Hematopoietic multipotent progenitor cell treated with erythropoietin and hydrocortisone succinate and interleukin-3 and kit ligand, for 4 days (in vitro differentiated cells): Measurements from ENCODE around the gene TBX10.
"Not testable (repeated sequence)": the region's sequence is repeated elsewhere in the genome, so short reads cannot be mapped to it uniquely, and the experiment has no call there.

Experiments used
- DNase-seq: peaks from one replicate; pipeline ENCODE4 v3.0.0-alpha.2; 2015

TBX10 gene

GRCh38 chr11:67614730-67615714 is 24.5 kb downstream of the TBX10 start:
- peak; percentile 75 for DNase-seq

DNA sequence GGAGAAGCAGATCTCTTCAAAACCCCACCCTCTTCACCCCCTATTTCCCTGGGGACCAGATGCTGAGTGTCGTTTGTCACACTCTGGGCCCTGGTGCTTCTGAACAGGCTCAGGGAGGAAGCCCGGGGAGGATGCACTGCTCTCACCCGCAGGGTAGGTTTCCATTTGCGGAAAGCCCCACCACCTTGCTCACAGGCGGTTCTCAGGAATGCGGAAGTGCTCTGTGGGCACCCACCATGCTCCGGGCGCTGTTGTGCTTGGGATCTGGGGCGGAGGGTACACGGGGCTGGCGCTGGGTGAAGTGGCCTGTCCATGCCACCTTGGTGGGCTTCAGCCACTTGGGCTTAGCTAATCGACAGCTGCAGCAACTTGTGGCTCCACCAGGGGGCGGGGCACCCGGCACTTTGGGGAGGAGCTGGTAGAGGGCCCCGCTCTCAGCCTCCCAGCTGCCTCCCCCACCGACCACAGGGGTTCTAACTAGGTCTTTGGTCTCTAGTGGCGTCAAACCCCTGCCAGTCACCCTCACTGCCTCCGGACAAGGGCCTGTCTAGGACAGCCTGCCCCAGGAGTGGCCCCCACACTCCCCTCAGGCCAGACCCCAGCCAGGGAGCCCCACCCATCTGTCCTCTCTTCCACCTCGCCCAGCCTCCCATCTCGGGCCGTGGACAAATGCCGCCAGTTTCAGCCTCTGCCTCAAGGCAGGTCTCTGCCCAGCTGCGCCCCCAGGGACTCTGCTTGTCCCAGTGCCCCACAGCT is 25.4 kb downstream of the TBX10 start:
- peak; percentile 83 for DNase-seq

GRCh38 chr11:67613313-67613959 is 26.1 kb downstream of the TBX10 start:
- no peak for DNase-seq

- no peak for DNase-seq
Measured at GRCh38 chr11:67612751-67613150, 26.8 kb downstream of the TBX10 start.

DNA sequence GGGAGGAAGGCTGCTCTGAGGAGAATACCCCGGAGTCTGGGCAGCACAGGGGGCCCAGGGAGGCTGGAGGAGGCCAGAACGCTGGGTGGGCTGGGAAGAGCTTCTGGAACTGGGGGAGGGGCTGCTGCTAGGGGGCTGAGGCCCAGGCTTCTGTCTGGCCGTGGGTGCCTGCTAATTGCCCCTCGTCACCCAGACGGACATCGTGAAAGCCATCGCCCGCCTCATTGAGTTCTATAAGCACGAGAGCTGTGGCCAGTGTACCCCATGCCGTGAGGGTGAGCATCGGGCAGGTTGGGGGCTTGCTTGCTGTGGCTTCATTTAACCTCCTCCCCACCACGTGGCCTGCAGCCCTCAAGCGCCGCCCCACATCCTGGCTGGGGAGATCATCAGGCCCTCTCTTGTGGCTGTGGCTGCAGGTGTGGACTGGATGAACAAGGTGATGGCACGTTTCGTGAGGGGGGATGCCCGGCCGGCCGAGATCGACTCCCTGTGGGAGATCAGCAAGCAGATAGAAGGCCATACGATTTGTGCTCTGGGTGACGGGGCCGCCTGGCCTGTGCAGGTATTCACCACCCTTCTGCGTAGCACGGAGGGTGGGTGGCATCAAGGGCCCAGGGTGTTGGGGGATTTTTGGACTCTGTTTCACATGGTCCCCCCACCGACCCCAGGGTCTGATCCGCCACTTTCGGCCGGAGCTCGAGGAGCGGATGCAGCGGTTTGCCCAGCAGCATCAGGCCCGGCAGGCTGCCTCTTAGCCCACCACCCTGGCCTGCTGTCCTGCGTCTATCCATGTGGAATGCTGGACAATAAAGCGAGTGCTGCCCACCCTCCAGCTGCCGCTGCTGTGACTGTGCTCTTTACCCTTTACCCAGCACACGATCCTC is 27.6 kb downstream of the TBX10 start:
- no peak for DNase-seq

GRCh38 chr11:67611165-67611564 is 28.4 kb downstream of the TBX10 start:
- DNase-seq, result no peak

GRCh38 chr11:67610302-67610868 is 29.2 kb downstream of the TBX10 start:
- DNase-seq, result no peak

- no peak for DNase-seq
Measured at GRCh38 chr11:67609316-67609715, 30.2 kb downstream of the TBX10 start.

GRCh38 chr11:67608486-67608885 is 31.1 kb downstream of the TBX10 start:
- no peak for DNase-seq

DNA sequence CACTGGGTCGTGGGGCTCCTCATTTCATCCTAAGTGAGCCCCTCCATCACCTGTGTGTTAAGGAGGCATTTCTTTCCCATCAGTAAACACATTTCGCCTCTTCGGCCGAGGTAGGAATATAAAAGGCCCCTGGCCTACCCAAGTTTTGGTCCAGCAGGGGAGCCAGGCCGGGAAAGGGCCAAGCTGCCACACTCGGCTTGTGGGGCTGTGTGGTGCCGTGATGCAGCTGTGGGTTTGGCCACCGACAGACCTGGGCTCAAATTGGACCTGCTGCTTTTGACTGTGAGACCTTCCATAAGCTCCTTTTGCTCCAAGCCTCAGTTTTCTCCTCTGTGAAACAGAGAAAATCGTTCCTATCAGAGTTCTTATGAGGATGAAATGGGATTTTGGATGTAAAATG is 32.1 kb downstream of the TBX10 start:
- no peak for DNase-seq

- DNase-seq, result peak; percentile 99
Measured at GRCh38 chr11:67606492-67607295, 32.9 kb downstream of the TBX10 start, which contains the start of gene NDUFV1. Gene NDUFV1 (plus strand): TSS chr11:67606936. CDS start chr11:67607005, 69 bp downstream.

GRCh38 chr11:67606093-67606491 is 33.5 kb downstream of the TBX10 start:
- DNase-seq, result no peak

- DNase-seq, result no peak
Measured at GRCh38 chr11:67605231-67606011, 34.1 kb downstream of the TBX10 start.

DNA sequence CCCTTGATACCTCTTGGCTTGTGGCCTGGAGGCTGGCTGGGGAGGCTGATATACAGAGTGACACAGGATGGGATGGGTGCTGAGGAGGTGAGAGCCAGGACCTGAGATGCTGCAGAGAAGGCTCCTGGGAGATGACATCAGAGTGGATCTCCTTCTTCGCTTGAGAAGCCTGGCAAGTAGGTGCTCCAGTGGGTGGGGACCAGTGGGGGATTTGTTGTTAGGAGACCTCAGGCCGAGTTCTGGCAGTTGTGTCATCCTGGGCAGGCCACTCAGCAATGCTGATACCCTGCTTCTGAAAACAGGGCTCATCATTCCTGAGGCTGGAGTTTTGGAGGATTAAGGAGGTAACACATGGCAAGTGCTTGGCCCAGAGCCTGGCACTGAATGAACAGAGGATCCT is 34.7 kb downstream of the TBX10 start:
- DNase-seq, result no peak

- not testable (repeated sequence) for DNase-seq
Measured at GRCh38 chr11:67604119-67604518, 35.4 kb downstream of the TBX10 start.

GRCh38 chr11:67601098-67601497 is 38.5 kb downstream of the TBX10 start:
- no peak for DNase-seq

GRCh38 chr11:67600324-67601029 is 39.1 kb downstream of the TBX10 start:
- DNase-seq, result peak; percentile 75

DNA sequence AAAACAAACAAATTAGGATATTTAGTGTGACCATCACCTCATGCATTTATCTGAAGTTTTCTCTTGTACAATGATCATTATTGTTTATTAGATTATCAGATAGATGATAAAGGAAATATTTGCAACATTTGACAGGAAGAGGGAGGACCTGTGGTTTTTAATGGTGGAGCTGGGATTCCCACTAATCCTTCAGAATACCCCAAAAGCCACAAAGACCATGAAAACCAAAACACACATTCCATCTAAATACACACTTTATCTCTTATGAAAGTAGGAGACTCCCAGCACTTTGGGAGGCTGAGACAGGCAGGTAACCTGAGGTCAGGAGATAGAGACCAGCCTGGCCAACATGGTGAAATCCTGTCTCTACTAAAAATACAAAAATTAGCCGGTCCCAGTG is 40.4 kb downstream of the TBX10 start:
- DNase-seq, result no peak

DNA sequence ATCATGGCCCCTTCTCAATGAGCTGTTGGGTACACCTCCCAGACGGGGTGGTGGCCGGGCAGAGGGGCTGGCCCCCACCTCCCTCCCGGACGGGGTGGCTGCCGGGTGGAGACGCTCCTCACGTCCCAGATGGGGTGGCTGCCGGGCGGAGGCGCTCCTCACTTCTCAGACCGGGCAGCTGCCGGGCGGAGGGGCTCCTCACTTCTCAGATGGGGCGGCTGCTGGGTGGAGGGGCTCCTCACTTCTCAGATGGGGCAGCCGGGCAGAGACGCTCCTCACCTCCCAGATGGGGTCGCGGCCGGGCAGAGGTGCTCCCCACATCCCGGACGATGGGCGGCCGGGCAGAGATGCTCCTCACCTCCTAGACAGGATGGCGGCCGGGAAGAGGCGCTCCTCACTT is 41.6 kb downstream of the TBX10 start:
- not testable (repeated sequence) for DNase-seq
